Suprapubic skin (tissue), 4 donors: ENCODE data around the gene ECM1. TPM values are rescaled to one million over a fixed set of nuclear protein-coding genes. Genes with fewer than 3 reads are reported as not detected.

Experiments
- DNase-seq, 2 donors: peaks; one replicate each; pipeline ENCODE4 v3.0.0-alpha.2; 2019; ENCODE audit warnings: low spot score in 2 of 2
- H3K27ac ChIP-seq: fragments of 200-600 bp; sonication (generic); one replicate; pipeline ENCODE4 v1.5.1; 2019
- H3K27me3 ChIP-seq: fragments of 200-600 bp; sonication (generic); one replicate; pipeline ENCODE4 v1.5.1; 2019
- H3K36me3 ChIP-seq: fragments of 200-600 bp; sonication (generic); one replicate; pipeline ENCODE4 v1.5.1; 2019
- H3K4me1 ChIP-seq: fragments of 200-600 bp; sonication (generic); one replicate; pipeline ENCODE4 v1.5.1; 2019
- H3K4me3 ChIP-seq: fragments of 200-600 bp; sonication (generic); one replicate; pipeline ENCODE4 v1.5.1; 2019; ENCODE audit warnings: mild to moderate bottlenecking
- H3K9me3 ChIP-seq: fragments of 200-600 bp; sonication (generic); one replicate; pipeline ENCODE4 v1.5.1; 2019
- CTCF ChIP-seq, 2 donors: fragments of 200-600 bp in 1 of 2; fragments of 450-650 bp in 1 of 2; sonication (generic) in 1 of 2; IDR thresholded peaks; one replicate each; pipeline ENCODE4 v1.5.1; 2016 to 2019; ENCODE audit warnings: antibody characterized with exemption in 2 of 2, mild to moderate bottlenecking in 1 of 2, moderate library complexity in 1 of 2
- EP300 ChIP-seq: sonication (generic); formaldehyde crosslinking; IDR thresholded peaks from one replicate; pipeline ENCODE4 v1.6.1; 2017; ENCODE audit warnings: antibody characterized with exemption
- POLR2A ChIP-seq, 2 donors: fragments of 450-650 bp; IDR thresholded peaks; one replicate each; pipeline ENCODE4 v1.6.1; 2017; ENCODE audit warnings: antibody characterized with exemption in 2 of 2, mild to moderate bottlenecking in 2 of 2, moderate library complexity in 2 of 2
- POLR2AphosphoS5 ChIP-seq, 3 donors: sonication (generic); formaldehyde crosslinking; IDR thresholded peaks; one replicate each; pipeline ENCODE4 v1.6.1; 2017; ENCODE audit warnings: antibody characterized with exemption in 3 of 3
- WGBS: methylation state at CpG from one replicate; pipeline ENCODE4 v1.1.5; 2018; 5-methylcytosine and 5-hydroxymethylcytosine counted together
- total RNA-seq, 4 donors: library from RNA; depleted of rRNA; stranded (reverse); fragments of >200 nt; gene quantifications; one replicate each; pipeline ENCODE4 v1.1.0, GENCODE V29; 2016

The ECM1 gene
- total RNA-seq: 10 to 100 TPM; 20.8 to 60.7 (median 44.1) TPM

- peak; percentile 76 to 82 for DNase-seq
- Histone ChIP-seq H3K36me3 (peaks cover 50% of the 10 kb centered on the region), H3K4me1 (peaks cover 33% of the 10 kb centered on the region), H3K27ac (peak within 1 kb of the TSS; percentile 77), H3K4me3 (peak within 1 kb of the TSS; percentile 49), H3K9me3 (no peaks in the 10 kb centered on the region), H3K27me3 (no peaks in the 10 kb centered on the region)
- no peak for TF ChIP-seq POLR2A (IDR thresholded peaks at IDR 0.05)
- TF ChIP-seq EP300: no peak
- no peak for TF ChIP-seq POLR2AphosphoS5 (IDR thresholded peaks at IDR 0.05)
- 23% methylated on average over 5 of the region's 7 CpGs for WGBS
These were observed at the start of gene ECM1 for GRCh38 chr1:150507912-150508864. Gene ECM1, plus strand, starts transcription at chr1:150508109. Its CDS starts 101 bp downstream, at chr1:150508210.

- WGBS: 42% methylated on average over 4 of the region's 4 CpGs
- no peak for DNase-seq
- TF ChIP-seq POLR2A (IDR thresholded peaks at IDR 0.05) (no peak), CTCF (IDR thresholded peaks at IDR 0.05) (peak; percentile 45 to 73), EP300 (no peak), POLR2AphosphoS5 (IDR thresholded peaks at IDR 0.05) (no peak)
- Histone ChIP-seq H3K36me3 (peaks cover 53% of the 10 kb centered on the region), H3K4me3 (no peak overlapping the region), H3K27me3 (no peaks in the 10 kb centered on the region), H3K27ac (no peak overlapping the region), H3K4me1 (no peaks in the 10 kb centered on the region), H3K9me3 (no peaks in the 10 kb centered on the region)
These were observed 43.5 kb upstream of the ECM1 start for GRCh38 chr1:150464422-150464826.

GRCh38 chr1:150466964-150467363 lies 40.9 kb upstream of the ECM1 start:
- Histone ChIP-seq H3K36me3 (peaks cover 53% of the 10 kb centered on the region), H3K4me1 (no peaks in the 10 kb centered on the region), H3K27me3 (no peaks in the 10 kb centered on the region), H3K9me3 (no peaks in the 10 kb centered on the region), H3K27ac (no peak overlapping the region), H3K4me3 (no peak overlapping the region)
- DNase-seq: no peak
- no peak for TF ChIP-seq CTCF (IDR thresholded peaks at IDR 0.05)
- no peak for TF ChIP-seq POLR2A (IDR thresholded peaks at IDR 0.05)
- TF ChIP-seq POLR2AphosphoS5 (IDR thresholded peaks at IDR 0.05): no peak
- TF ChIP-seq EP300: no peak

- H3K9me3 ChIP-seq: no peaks in the 10 kb centered on the region
- WGBS: 62% methylated on average over 1 of the region's 1 CpG
- no peaks in the 10 kb centered on the region for H3K4me1 ChIP-seq
- H3K27me3 ChIP-seq: no peaks in the 10 kb centered on the region
- H3K27ac ChIP-seq: no peak overlapping the region
- H3K4me3 ChIP-seq: no peak overlapping the region
- H3K36me3 ChIP-seq: peaks cover 63% of the 10 kb centered on the region
- TF ChIP-seq CTCF (IDR thresholded peaks at IDR 0.05) (no peak), EP300 (no peak), POLR2AphosphoS5 (IDR thresholded peaks at IDR 0.05) (no peak), POLR2A (IDR thresholded peaks at IDR 0.05) (no peak)
- no peak for DNase-seq
These were observed 38.6 kb upstream of the ECM1 start for GRCh38 chr1:150469291-150469690.

GRCh38 chr1:150472601-150473200 lies 35.2 kb upstream of the ECM1 start:
- H3K4me1 ChIP-seq: peaks cover 6% of the 10 kb centered on the region

More at GRCh38 chr1:150472601-150473200, 35.2 kb upstream of the ECM1 start:
- WGBS: 89% methylated on average over 5 of the region's 10 CpGs
- H3K4me3 ChIP-seq: no peak overlapping the region
- no peaks in the 10 kb centered on the region for H3K27me3 ChIP-seq
- peaks cover 44% of the 10 kb centered on the region for H3K36me3 ChIP-seq
- H3K9me3 ChIP-seq: no peaks in the 10 kb centered on the region
- TF ChIP-seq CTCF (IDR thresholded peaks at IDR 0.05): no peak
- DNase-seq: no peak
- H3K27ac ChIP-seq: no peak overlapping the region
